H1 (cell line): ENCODE data around the gene FKRP. TPM values are rescaled to one million over a fixed set of nuclear protein-coding genes. Genes with fewer than 3 reads are reported as not detected.

Source experiments
- polyA plus RNA-seq, 7 experiments: library from polyadenylated mRNA; depleted of rRNA in 3 of 7; stranded (reverse) in 5 of 7; unstranded in 2 of 7; fragments of >200 nt in 5 of 7; fragments of 200-250 nt in 2 of 7; gene quantifications; 1 replicate in 5 of 7; 2 replicates in 1 of 7; 4 replicates in 1 of 7; pipeline versions ENCODE4 v1.2.1 to v1.2.3, GENCODE V29; 2011 to 2013; ENCODE audit warnings: missing spikeins in 2 of 7, mixed read lengths in 2 of 7
- total RNA-seq: library from RNA; stranded (reverse); fragmentation: NEBNext Ultra II Directional; extraction: Animal tissue kit (Norgen Biotek cat#: 25700); gene quantifications from 2 replicates; pipeline ENCODE4 v1.2.1, GENCODE V29; 2021
- TF ChIP-seq, protein P1 (sequence below): fragments of 300-600 bp; sonication (generic); IDR thresholded peaks from 2 replicates; pipeline ENCODE4 v1.7.1; 2012; ENCODE audit warnings: low read length, moderate library complexity, mild to moderate bottlenecking, inconsistent platforms; ENCODE audit not compliant: insufficient replicate concordance

The FKRP gene
- total and polyA plus RNA-seq, 2 of the 8 experiments (the other 6 are each of a cell fraction or from before 2014, with no cell fraction given) = 17.1 to 24.4 TPM

DNA sequence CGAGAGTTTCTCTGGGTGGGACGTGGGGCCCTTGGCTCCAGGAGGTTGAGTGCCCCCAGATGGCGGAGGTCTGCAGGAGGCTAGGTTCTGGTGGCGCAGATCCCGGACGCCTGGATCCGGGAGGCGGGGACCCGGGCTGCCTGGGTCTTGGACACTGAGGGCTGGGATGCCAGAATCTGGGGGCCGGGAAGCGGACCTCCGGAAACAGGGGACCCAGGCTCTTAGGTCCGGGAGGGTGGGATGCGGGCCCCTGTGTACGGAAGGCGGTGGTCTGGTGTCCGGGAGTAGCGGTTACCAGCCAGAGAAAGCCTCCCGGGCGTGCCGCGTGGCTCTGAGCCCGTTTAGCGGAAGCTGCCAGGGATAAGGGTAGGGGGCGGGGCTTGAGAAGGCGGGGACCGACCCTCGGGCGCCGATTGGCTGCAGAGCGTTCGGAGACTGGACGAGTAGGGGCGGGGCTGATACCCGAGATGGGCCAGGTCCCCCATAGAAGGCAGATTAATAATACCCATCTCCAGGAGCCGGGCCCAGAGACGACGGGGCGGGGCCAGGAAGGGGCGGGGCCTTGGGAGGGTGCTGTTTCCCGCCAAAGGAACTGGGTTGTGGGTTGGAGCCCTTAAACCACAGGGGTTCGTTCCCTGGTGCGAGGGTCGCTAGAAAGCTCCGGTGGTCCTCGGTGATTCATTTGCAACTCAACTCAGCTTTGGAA lies 42.6 kb downstream of the FKRP start, which contains the start of gene SLC1A5 (continued):
- TF ChIP-seq, protein P1, sequence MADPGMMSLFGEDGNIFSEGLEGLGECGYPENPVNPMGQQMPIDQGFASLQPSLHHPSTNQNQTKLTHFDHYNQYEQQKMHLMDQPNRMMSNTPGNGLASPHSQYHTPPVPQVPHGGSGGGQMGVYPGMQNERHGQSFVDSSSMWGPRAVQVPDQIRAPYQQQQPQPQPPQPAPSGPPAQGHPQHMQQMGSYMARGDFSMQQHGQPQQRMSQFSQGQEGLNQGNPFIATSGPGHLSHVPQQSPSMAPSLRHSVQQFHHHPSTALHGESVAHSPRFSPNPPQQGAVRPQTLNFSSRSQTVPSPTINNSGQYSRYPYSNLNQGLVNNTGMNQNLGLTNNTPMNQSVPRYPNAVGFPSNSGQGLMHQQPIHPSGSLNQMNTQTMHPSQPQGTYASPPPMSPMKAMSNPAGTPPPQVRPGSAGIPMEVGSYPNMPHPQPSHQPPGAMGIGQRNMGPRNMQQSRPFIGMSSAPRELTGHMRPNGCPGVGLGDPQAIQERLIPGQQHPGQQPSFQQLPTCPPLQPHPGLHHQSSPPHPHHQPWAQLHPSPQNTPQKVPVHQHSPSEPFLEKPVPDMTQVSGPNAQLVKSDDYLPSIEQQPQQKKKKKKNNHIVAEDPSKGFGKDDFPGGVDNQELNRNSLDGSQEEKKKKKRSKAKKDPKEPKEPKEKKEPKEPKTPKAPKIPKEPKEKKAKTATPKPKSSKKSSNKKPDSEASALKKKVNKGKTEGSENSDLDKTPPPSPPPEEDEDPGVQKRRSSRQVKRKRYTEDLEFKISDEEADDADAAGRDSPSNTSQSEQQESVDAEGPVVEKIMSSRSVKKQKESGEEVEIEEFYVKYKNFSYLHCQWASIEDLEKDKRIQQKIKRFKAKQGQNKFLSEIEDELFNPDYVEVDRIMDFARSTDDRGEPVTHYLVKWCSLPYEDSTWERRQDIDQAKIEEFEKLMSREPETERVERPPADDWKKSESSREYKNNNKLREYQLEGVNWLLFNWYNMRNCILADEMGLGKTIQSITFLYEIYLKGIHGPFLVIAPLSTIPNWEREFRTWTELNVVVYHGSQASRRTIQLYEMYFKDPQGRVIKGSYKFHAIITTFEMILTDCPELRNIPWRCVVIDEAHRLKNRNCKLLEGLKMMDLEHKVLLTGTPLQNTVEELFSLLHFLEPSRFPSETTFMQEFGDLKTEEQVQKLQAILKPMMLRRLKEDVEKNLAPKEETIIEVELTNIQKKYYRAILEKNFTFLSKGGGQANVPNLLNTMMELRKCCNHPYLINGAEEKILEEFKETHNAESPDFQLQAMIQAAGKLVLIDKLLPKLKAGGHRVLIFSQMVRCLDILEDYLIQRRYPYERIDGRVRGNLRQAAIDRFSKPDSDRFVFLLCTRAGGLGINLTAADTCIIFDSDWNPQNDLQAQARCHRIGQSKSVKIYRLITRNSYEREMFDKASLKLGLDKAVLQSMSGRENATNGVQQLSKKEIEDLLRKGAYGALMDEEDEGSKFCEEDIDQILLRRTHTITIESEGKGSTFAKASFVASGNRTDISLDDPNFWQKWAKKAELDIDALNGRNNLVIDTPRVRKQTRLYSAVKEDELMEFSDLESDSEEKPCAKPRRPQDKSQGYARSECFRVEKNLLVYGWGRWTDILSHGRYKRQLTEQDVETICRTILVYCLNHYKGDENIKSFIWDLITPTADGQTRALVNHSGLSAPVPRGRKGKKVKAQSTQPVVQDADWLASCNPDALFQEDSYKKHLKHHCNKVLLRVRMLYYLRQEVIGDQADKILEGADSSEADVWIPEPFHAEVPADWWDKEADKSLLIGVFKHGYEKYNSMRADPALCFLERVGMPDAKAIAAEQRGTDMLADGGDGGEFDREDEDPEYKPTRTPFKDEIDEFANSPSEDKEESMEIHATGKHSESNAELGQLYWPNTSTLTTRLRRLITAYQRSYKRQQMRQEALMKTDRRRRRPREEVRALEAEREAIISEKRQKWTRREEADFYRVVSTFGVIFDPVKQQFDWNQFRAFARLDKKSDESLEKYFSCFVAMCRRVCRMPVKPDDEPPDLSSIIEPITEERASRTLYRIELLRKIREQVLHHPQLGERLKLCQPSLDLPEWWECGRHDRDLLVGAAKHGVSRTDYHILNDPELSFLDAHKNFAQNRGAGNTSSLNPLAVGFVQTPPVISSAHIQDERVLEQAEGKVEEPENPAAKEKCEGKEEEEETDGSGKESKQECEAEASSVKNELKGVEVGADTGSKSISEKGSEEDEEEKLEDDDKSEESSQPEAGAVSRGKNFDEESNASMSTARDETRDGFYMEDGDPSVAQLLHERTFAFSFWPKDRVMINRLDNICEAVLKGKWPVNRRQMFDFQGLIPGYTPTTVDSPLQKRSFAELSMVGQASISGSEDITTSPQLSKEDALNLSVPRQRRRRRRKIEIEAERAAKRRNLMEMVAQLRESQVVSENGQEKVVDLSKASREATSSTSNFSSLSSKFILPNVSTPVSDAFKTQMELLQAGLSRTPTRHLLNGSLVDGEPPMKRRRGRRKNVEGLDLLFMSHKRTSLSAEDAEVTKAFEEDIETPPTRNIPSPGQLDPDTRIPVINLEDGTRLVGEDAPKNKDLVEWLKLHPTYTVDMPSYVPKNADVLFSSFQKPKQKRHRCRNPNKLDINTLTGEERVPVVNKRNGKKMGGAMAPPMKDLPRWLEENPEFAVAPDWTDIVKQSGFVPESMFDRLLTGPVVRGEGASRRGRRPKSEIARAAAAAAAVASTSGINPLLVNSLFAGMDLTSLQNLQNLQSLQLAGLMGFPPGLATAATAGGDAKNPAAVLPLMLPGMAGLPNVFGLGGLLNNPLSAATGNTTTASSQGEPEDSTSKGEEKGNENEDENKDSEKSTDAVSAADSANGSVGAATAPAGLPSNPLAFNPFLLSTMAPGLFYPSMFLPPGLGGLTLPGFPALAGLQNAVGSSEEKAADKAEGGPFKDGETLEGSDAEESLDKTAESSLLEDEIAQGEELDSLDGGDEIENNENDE = no peak
